HepG2 (cell line): ENCODE measurements around the gene TRIM25. TPM values are rescaled to one million over a fixed set of nuclear protein-coding genes. Genes with fewer than 3 reads are reported as not detected.

Experiments used
- BHLHE40 ChIP-seq: IDR thresholded peaks from 2 replicates; pipeline ENCODE4 v1.6.1; 2011; ENCODE audit warnings: low read length, improper control_type of control experiment
- BRD4 ChIP-seq: sonication (generic); formaldehyde crosslinking; IDR thresholded peaks from 2 replicates; pipeline ENCODE4 v1.4.0; 2020; ENCODE audit warnings: missing genetic modification reagents
- CHCHD3 ChIP-seq: sonication (generic); formaldehyde crosslinking; IDR thresholded peaks from 2 replicates; pipeline ENCODE4 v1.8.0; 2022; ENCODE audit warnings: mild to moderate bottlenecking, missing genetic modification reagents, moderate library complexity
- DMAP1 ChIP-seq: IDR thresholded peaks from 2 replicates; pipeline ENCODE4 v1.6.1; 2016
- EED ChIP-seq: sonication (generic); formaldehyde crosslinking; IDR thresholded peaks from 2 replicates; pipeline ENCODE4 v1.5.0; 2020; ENCODE audit warnings: mild to moderate bottlenecking, missing genetic modification reagents
- ETV6 ChIP-seq: sonication (generic); formaldehyde crosslinking; conservative IDR thresholded peaks from 2 replicates; pipeline ENCODE4 v1.4.0; 2020; ENCODE audit warnings: missing genetic modification reagents
- FOXK2 ChIP-seq: fragments of 450-650 bp; IDR thresholded peaks from 2 replicates; pipeline ENCODE4 v1.6.1; 2016
- GPBP1L1 ChIP-seq: sonication (generic); formaldehyde crosslinking; IDR thresholded peaks from 2 replicates; pipeline ENCODE4 v1.5.0; 2020; ENCODE audit warnings: mild to moderate bottlenecking, missing genetic modification reagents
- MED13 ChIP-seq: sonication (generic); formaldehyde crosslinking; IDR thresholded peaks from 2 replicates; pipeline ENCODE4 v1.5.0; 2020; ENCODE audit warnings: missing genetic modification reagents
- ZFP90 ChIP-seq: sonication (generic); formaldehyde crosslinking; IDR thresholded peaks from 2 replicates; pipeline ENCODE4 v1.8.0; 2022; ENCODE audit warnings: missing genetic modification reagents, mild to moderate bottlenecking, inconsistent platforms, borderline replicate concordance
- ZNF235 ChIP-seq: sonication (generic); formaldehyde crosslinking; IDR thresholded peaks from 2 replicates; pipeline ENCODE4 v1.8.1; 2023; ENCODE audit warnings: mild to moderate bottlenecking, missing genetic modification reagents, borderline replicate concordance
- ZNF44 ChIP-seq: sonication (generic); formaldehyde crosslinking; IDR thresholded peaks from 2 replicates; pipeline ENCODE4 v1.5.1; 2020; ENCODE audit warnings: mild to moderate bottlenecking, missing genetic modification reagents
- ZNF605 ChIP-seq: sonication (generic); formaldehyde crosslinking; IDR thresholded peaks from 2 replicates; pipeline ENCODE4 v1.8.0; 2022; ENCODE audit warnings: mild to moderate bottlenecking, missing genetic modification reagents
- ZNF674 ChIP-seq: sonication (generic); formaldehyde crosslinking; IDR thresholded peaks from 2 replicates; pipeline ENCODE4 v1.5.0; 2020; ENCODE audit warnings: low read depth, mild to moderate bottlenecking, missing genetic modification reagents
- ZNF737 ChIP-seq: sonication (generic); formaldehyde crosslinking; IDR thresholded peaks from 2 replicates; pipeline ENCODE4 v1.5.0; 2020; ENCODE audit warnings: missing genetic modification reagents, mild to moderate bottlenecking, borderline replicate concordance
- ZNF891 ChIP-seq: sonication (generic); formaldehyde crosslinking; IDR thresholded peaks from 2 replicates; pipeline ENCODE4 v1.5.0; 2020; ENCODE audit warnings: mild to moderate bottlenecking, missing genetic modification reagents
- polyA plus RNA-seq, 8 experiments: library from polyadenylated mRNA; depleted of rRNA in 3 of 8; stranded (reverse) in 7 of 8; unstranded in 1 of 8; fragments of >200 nt; fragmentation: Illumina TruSeq in 4 of 8; extraction: Trizol in 4 of 8; gene quantifications; 2 replicates each; pipeline versions ENCODE4 v1.2.1 to v1.2.3, GENCODE V29; 2011 to 2016; ENCODE audit warnings: low read depth in 4 of 8, missing spikeins in 1 of 8, mixed read lengths in 1 of 8; ENCODE audit not compliant: insufficient read depth in 1 of 8
- total RNA-seq, 5 experiments: library from RNA; depleted of rRNA; stranded (reverse); fragments of >200 nt; fragmentation: Illumina TruSeq; extraction: Trizol; gene quantifications; 2 replicates each; pipeline ENCODE4 v1.2.3, GENCODE V29; 2016; ENCODE audit warnings: low read depth in 1 of 5
- TF ChIP-seq, protein P1 (sequence below): sonication (generic); formaldehyde crosslinking; IDR thresholded peaks from 2 replicates; pipeline ENCODE4 v1.5.0; 2020; ENCODE audit warnings: mild to moderate bottlenecking, missing genetic modification reagents
- TF ChIP-seq, protein P2 (sequence below): sonication (generic); formaldehyde crosslinking; IDR thresholded peaks from 2 replicates; pipeline ENCODE4 v1.4.0; 2020; ENCODE audit warnings: mild to moderate bottlenecking, low read depth, missing genetic modification reagents
- TF ChIP-seq, protein P3 (sequence below): sonication (generic); formaldehyde crosslinking; IDR thresholded peaks from 2 replicates; pipeline ENCODE4 v1.9.0; 2021; ENCODE audit warnings: missing genetic modification reagents, borderline replicate concordance
- TF ChIP-seq, protein P4 (sequence below): sonication (generic); formaldehyde crosslinking; IDR thresholded peaks from 2 replicates; pipeline ENCODE4 v1.5.0; 2020; ENCODE audit warnings: missing genetic modification reagents

TRIM25 gene
- total and polyA plus RNA-seq, 2 of the 13 experiments (the other 11 are each of a cell fraction or from before 2014, with no cell fraction given): 30.8 to 42.2 TPM

DNA sequence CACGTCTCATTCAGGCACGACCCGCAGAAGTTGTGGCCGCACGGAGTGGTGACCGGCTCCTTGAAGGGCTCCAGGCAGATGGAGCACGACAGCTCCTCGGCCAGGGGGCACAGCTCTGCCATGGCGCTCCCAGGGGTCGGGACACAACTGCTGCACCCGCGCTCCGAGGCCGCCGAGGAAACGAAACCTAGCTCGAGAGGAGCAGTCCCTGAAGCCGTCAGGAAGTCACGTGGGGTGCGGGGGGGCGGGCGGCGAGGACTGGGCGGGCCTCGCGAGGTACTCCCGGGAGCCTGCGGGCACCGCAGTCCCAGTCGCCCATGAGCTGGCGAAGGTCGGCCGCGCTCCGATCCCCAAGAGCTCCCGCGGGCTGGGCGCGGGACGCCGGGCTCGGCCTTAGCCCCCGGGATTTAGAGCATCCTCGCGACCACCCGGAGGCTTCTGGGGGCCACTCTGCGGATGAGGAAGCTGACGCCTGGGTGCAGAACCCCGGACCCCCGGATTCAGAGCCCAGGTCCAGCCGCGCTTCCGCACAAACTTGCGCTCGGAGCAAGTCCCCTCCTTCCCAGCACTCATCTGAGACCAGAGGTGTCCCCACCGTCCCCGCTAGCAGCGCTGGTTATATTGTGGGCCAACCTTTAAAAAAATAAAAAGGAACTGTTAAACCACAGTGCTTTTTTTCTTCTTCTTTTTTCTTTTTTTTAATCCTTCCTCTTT is at the start of gene TRIM25 (continued):
- peak; percentile 77 for TF ChIP-seq ETV6 (CRISPR knock-in tag)
- TF ChIP-seq EED: no peak; the same call in 1 of the 2 replicates
- TF ChIP-seq, protein P1, sequence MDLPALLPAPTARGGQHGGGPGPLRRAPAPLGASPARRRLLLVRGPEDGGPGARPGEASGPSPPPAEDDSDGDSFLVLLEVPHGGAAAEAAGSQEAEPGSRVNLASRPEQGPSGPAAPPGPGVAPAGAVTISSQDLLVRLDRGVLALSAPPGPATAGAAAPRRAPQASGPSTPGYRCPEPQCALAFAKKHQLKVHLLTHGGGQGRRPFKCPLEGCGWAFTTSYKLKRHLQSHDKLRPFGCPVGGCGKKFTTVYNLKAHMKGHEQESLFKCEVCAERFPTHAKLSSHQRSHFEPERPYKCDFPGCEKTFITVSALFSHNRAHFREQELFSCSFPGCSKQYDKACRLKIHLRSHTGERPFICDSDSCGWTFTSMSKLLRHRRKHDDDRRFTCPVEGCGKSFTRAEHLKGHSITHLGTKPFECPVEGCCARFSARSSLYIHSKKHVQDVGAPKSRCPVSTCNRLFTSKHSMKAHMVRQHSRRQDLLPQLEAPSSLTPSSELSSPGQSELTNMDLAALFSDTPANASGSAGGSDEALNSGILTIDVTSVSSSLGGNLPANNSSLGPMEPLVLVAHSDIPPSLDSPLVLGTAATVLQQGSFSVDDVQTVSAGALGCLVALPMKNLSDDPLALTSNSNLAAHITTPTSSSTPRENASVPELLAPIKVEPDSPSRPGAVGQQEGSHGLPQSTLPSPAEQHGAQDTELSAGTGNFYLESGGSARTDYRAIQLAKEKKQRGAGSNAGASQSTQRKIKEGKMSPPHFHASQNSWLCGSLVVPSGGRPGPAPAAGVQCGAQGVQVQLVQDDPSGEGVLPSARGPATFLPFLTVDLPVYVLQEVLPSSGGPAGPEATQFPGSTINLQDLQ (CRISPR knock-in tag): peak; percentile 92
- peak; percentile 97 for TF ChIP-seq ZNF891 (CRISPR knock-in tag)
- TF ChIP-seq, protein P2, sequence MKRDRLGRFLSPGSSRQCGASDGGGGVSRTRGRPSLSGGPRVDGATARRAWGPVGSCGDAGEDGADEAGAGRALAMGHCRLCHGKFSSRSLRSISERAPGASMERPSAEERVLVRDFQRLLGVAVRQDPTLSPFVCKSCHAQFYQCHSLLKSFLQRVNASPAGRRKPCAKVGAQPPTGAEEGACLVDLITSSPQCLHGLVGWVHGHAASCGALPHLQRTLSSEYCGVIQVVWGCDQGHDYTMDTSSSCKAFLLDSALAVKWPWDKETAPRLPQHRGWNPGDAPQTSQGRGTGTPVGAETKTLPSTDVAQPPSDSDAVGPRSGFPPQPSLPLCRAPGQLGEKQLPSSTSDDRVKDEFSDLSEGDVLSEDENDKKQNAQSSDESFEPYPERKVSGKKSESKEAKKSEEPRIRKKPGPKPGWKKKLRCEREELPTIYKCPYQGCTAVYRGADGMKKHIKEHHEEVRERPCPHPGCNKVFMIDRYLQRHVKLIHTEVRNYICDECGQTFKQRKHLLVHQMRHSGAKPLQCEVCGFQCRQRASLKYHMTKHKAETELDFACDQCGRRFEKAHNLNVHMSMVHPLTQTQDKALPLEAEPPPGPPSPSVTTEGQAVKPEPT (CRISPR knock-in tag): no peak
- peak; percentile 89 for TF ChIP-seq DMAP1
- TF ChIP-seq MED13 (CRISPR knock-in tag): peak; percentile 29
- no peak for TF ChIP-seq ZNF674
- TF ChIP-seq ZNF605 (CRISPR knock-in tag): peak; percentile 55; the same call in 1 of the 2 replicates
- peak; percentile 31; the same call in 1 of the 2 replicates for TF ChIP-seq ZFP90
- TF ChIP-seq ZNF235 (CRISPR knock-in tag): peak; percentile 81; the same call in 1 of the 2 replicates
- TF ChIP-seq FOXK2: no peak
- TF ChIP-seq CHCHD3: no peak
- 0 out of 2 replicates have a peak, but pooled peaks have one; percentile 64 for TF ChIP-seq ZNF737 (CRISPR knock-in tag)
- peak; percentile 93; the same call in 1 of the 2 replicates for TF ChIP-seq ZNF44 (CRISPR knock-in tag)
- TF ChIP-seq, protein P3, sequence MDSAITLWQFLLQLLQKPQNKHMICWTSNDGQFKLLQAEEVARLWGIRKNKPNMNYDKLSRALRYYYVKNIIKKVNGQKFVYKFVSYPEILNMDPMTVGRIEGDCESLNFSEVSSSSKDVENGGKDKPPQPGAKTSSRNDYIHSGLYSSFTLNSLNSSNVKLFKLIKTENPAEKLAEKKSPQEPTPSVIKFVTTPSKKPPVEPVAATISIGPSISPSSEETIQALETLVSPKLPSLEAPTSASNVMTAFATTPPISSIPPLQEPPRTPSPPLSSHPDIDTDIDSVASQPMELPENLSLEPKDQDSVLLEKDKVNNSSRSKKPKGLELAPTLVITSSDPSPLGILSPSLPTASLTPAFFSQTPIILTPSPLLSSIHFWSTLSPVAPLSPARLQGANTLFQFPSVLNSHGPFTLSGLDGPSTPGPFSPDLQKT (CRISPR knock-in tag): 0 out of 2 replicates have a peak, but pooled peaks have one; percentile 11
- no peak; the same call in 1 of the 2 replicates for TF ChIP-seq BRD4 (CRISPR knock-in tag)
- TF ChIP-seq, protein P4, sequence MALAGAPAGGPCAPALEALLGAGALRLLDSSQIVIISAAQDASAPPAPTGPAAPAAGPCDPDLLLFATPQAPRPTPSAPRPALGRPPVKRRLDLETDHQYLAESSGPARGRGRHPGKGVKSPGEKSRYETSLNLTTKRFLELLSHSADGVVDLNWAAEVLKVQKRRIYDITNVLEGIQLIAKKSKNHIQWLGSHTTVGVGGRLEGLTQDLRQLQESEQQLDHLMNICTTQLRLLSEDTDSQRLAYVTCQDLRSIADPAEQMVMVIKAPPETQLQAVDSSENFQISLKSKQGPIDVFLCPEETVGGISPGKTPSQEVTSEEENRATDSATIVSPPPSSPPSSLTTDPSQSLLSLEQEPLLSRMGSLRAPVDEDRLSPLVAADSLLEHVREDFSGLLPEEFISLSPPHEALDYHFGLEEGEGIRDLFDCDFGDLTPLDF (CRISPR knock-in tag): peak; percentile 67; the same call in 1 of the 2 replicates
- TF ChIP-seq GPBP1L1 (CRISPR knock-in tag): no peak
- peak; percentile 87 for TF ChIP-seq BHLHE40
